GM23338 (cell line): Measurements from ENCODE around the gene KCNN2. TPM values are rescaled to one million over a fixed set of nuclear protein-coding genes. Genes with fewer than 3 reads are reported as not detected.

Experiments used
- ATAC-seq: fragments of 200-7000 bp; cut with Tn5 transposase; 3 replicates; pipeline ENCODE4 v1.9.1; 2020
- DNase-seq: peaks from one replicate; pipeline ENCODE4 v3.0.0-alpha.2; 2015; ENCODE audit warnings: low spot score
- H2AFZ ChIP-seq: fragments of 200-600 bp; sonication (generic); 2 replicates; pipeline ENCODE4 v1.8.0; 2016; ENCODE audit warnings: antibody characterized with exemption, mild to moderate bottlenecking, moderate library complexity
- H3F3A ChIP-seq: fragments of 200-600 bp; sonication (generic); replicated peaks from 2 replicates; pipeline ENCODE4 v1.8.0; 2017; ENCODE audit warnings: antibody characterized with exemption, mixed run types, low read depth
- H3K27ac ChIP-seq: fragments of 200-600 bp; sonication (generic); 2 replicates; pipeline ENCODE4 v1.6.1; 2016; ENCODE audit warnings: low read depth
- H3K27me3 ChIP-seq: fragments of 200-600 bp; sonication (generic); 2 replicates; pipeline ENCODE4 v1.8.0; 2016; ENCODE audit warnings: mild to moderate bottlenecking, mixed run types, moderate library complexity; ENCODE audit not compliant: insufficient read depth
- H3K36me3 ChIP-seq: fragments of 200-600 bp; sonication (generic); 2 replicates; pipeline ENCODE4 v1.8.0; 2016; ENCODE audit warnings: mild to moderate bottlenecking; ENCODE audit not compliant: insufficient read depth
- H3K4me1 ChIP-seq: fragments of 200-600 bp; sonication (generic); 2 replicates; pipeline ENCODE4 v1.8.0; 2016; ENCODE audit warnings: mild to moderate bottlenecking, moderate library complexity; ENCODE audit not compliant: insufficient read depth
- H3K4me2 ChIP-seq: fragments of 200-600 bp; sonication (generic); 2 replicates; pipeline ENCODE4 v1.7.1; 2017; ENCODE audit warnings: mixed run types
- H3K4me3 ChIP-seq: fragments of 200-600 bp; sonication (generic); 2 replicates; pipeline ENCODE4 v1.6.1; 2016; ENCODE audit warnings: mixed run types
- H3K79me2 ChIP-seq: fragments of 200-600 bp; sonication (generic); replicated peaks from 2 replicates; pipeline ENCODE4 v1.8.0; 2017; ENCODE audit warnings: mild to moderate bottlenecking; ENCODE audit not compliant: insufficient read depth
- H3K9me2 ChIP-seq: fragments of 200-600 bp; sonication (generic); 2 replicates; pipeline ENCODE4 v1.8.0; 2017; ENCODE audit not compliant: insufficient read depth
- H4K20me1 ChIP-seq: fragments of 200-600 bp; sonication (generic); replicated peaks from 2 replicates; pipeline ENCODE4 v1.8.0; 2017; ENCODE audit warnings: mild to moderate bottlenecking; ENCODE audit not compliant: insufficient read depth
- H3K27ac Mint-ChIP-seq: 2 replicates; pipeline ENCODE4 v1.8.0; 2020; ENCODE audit warnings: inconsistent platforms, mild to moderate bottlenecking, moderate library complexity, mixed read lengths
- H3K27me3 Mint-ChIP-seq: 3 replicates; pipeline ENCODE4 v1.8.0; 2022; ENCODE audit warnings: low read depth, mild to moderate bottlenecking, moderate library complexity, mixed read lengths, inconsistent platforms; ENCODE audit not compliant: insufficient read depth, poor library complexity
- H3K36me3 Mint-ChIP-seq: 3 replicates; pipeline ENCODE4 v1.8.0; 2021; ENCODE audit warnings: low read depth, mild to moderate bottlenecking, inconsistent platforms, moderate library complexity, mixed read lengths
- H3K4me1 Mint-ChIP-seq: 3 replicates; pipeline ENCODE4 v1.8.0; 2020; ENCODE audit warnings: mild to moderate bottlenecking, inconsistent platforms, mixed read lengths
- H3K4me3 Mint-ChIP-seq: 3 replicates; pipeline ENCODE4 v1.8.0; 2021; ENCODE audit warnings: moderate library complexity, mild to moderate bottlenecking, inconsistent platforms, mixed read lengths
- H3K9me3 Mint-ChIP-seq: 3 replicates; pipeline ENCODE4 v1.8.0; 2020; ENCODE audit warnings: moderate library complexity, mild to moderate bottlenecking, inconsistent platforms, mixed read lengths
- ETS1 ChIP-seq: IDR thresholded peaks from 2 replicates; pipeline ENCODE4 v1.6.1; 2016; ENCODE audit warnings: antibody characterized with exemption
- EZH2 ChIP-seq: fragments of 200-600 bp; sonication (generic); IDR thresholded peaks from one replicate; pipeline ENCODE4 v1.8.0; 2017; ENCODE audit warnings: antibody characterized with exemption, mild to moderate bottlenecking, low read depth; ENCODE audit not compliant: unreplicated experiment
- EZH2phosphoT487 ChIP-seq: fragments of 200-600 bp; sonication (generic); IDR thresholded peaks from one replicate; pipeline ENCODE4 v1.8.1; 2018; ENCODE audit warnings: antibody characterized with exemption; ENCODE audit not compliant: unreplicated experiment
- JUNB ChIP-seq: IDR thresholded peaks from one replicate; pipeline ENCODE4 v1.6.1; 2016; ENCODE audit warnings: antibody characterized with exemption; ENCODE audit not compliant: unreplicated experiment
- POLR2AphosphoS5 ChIP-seq: IDR thresholded peaks from 2 replicates; pipeline ENCODE4 v1.6.1; 2016; ENCODE audit warnings: antibody characterized with exemption, low read depth
- ZNF114 ChIP-seq: fragments of 250-450 bp; sonication (Bioruptor Pico); IDR thresholded peaks from 2 replicates; pipeline ENCODE4 v1.5.0; 2020; ENCODE audit warnings: mild to moderate bottlenecking, moderate library complexity
- ZNF331 ChIP-seq: fragments of 250-450 bp; sonication (Bioruptor Pico); IDR thresholded peaks from 2 replicates; pipeline ENCODE4 v1.5.0; 2020; ENCODE audit warnings: low read depth, mild to moderate bottlenecking, moderate library complexity
- polyA plus RNA-seq: library from polyadenylated mRNA; unstranded; fragments of >200 nt; fragmentation: Nextera tagmentation; extraction: Ambion mirVana; gene quantifications from 2 replicates; pipeline ENCODE4 v1.2.1, GENCODE V29; 2016
- total RNA-seq: library from RNA; depleted of rRNA; stranded (reverse); fragments of >200 nt; shearing (Covaris generic); gene quantifications from 2 replicates; pipeline ENCODE4 v1.2.3, GENCODE V29; 2014
- TF ChIP-seq, protein P1 (sequence below), 2 experiments: fragments of 200-600 bp in 1 of 2; sonication (generic) in 1 of 2; conservative IDR thresholded peaks; 2 replicates each; pipeline versions ENCODE4 v1.5.1 to v1.6.1; 2016 to 2017; ENCODE audit warnings: antibody characterized with exemption in 2 of 2, low read depth in 2 of 2, mild to moderate bottlenecking in 2 of 2, moderate library complexity in 1 of 2
- TF ChIP-seq, protein P2 (sequence below): fragments of 250-450 bp; sonication (Bioruptor Pico); IDR thresholded peaks from 2 replicates; pipeline ENCODE4 v1.5.0; 2020; ENCODE audit warnings: mild to moderate bottlenecking, moderate library complexity

Gene KCNN2
- total and polyA plus RNA-seq, 2 experiments from 2014 or later = 14.7 to 15.9 TPM

DNA sequence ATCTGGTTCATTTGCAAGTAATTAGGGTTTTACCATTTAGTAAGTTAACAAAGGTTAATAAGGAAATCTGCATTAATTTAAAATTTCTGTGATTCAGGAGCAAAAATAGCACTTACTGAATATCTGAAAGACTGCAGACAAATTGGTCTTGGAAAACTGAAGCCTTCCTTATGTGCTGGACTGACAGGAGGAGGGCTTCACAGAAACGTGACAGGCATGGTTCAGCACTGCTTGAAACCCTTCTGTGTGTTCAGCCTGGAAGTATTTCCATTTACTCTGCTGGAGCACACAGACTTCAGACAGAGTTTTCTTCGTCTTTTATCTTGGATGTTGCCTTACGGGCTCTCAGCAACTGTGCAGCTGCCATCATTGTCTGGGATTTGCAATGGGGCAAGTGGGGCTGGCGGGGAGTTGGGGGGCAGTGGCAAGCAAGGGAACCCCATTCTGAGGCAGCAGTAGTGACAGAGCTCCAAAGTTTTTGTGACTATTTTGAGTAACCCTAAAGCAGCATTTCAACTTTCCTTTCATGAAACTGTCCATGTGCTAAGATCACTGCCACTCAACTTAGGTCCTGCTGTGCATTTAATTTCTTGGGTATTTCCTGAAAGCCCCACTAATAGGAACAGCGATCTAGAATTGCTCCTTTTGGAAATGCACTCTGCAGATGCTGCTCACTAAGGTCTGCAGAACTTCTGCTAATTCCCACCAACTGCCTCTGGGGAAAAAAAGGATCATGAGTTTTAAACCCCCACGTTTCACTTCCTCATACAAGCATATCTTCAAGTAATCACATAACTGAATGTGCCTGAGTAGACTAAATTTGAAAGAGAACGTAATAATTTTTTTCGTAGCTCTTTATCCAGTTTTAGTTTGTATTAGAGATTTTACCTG lies 56.6 kb downstream of the KCNN2 start:
- no peaks in the 10 kb centered on the region for H3F3A ChIP-seq
- Mint-ChIP-seq H3K27me3 (no peaks in the 10 kb centered on the region), H3K36me3 (no peaks in the 10 kb centered on the region), H3K27ac (no peak overlapping the region; the same call in 1 of the 2 replicates), H3K4me3 (no peak overlapping the region), H3K9me3 (no peaks in the 10 kb centered on the region), H3K4me1 (peaks cover 33% of the 10 kb centered on the region; the same call in 2 of the 3 replicates)
- H4K20me1 ChIP-seq = no peaks in the 10 kb centered on the region; the same call in 1 of the 2 replicates
- no peak overlapping the region for H3K4me2 ChIP-seq
- H3K9me2 ChIP-seq = no peaks in the 10 kb centered on the region
- TF ChIP-seq, protein P1, sequence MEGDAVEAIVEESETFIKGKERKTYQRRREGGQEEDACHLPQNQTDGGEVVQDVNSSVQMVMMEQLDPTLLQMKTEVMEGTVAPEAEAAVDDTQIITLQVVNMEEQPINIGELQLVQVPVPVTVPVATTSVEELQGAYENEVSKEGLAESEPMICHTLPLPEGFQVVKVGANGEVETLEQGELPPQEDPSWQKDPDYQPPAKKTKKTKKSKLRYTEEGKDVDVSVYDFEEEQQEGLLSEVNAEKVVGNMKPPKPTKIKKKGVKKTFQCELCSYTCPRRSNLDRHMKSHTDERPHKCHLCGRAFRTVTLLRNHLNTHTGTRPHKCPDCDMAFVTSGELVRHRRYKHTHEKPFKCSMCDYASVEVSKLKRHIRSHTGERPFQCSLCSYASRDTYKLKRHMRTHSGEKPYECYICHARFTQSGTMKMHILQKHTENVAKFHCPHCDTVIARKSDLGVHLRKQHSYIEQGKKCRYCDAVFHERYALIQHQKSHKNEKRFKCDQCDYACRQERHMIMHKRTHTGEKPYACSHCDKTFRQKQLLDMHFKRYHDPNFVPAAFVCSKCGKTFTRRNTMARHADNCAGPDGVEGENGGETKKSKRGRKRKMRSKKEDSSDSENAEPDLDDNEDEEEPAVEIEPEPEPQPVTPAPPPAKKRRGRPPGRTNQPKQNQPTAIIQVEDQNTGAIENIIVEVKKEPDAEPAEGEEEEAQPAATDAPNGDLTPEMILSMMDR (conservative IDR thresholded peaks at IDR 0.05; ENCODE audit: low read depth in 2 of 2) = no peak
- no peak for TF ChIP-seq ZNF331 (CRISPR knock-in tag)
- TF ChIP-seq POLR2AphosphoS5 = no peak
- TF ChIP-seq EZH2phosphoT487 = no peak
- TF ChIP-seq ETS1 = no peak
- no peak for TF ChIP-seq EZH2
- TF ChIP-seq JUNB = no peak
- TF ChIP-seq, protein P2, sequence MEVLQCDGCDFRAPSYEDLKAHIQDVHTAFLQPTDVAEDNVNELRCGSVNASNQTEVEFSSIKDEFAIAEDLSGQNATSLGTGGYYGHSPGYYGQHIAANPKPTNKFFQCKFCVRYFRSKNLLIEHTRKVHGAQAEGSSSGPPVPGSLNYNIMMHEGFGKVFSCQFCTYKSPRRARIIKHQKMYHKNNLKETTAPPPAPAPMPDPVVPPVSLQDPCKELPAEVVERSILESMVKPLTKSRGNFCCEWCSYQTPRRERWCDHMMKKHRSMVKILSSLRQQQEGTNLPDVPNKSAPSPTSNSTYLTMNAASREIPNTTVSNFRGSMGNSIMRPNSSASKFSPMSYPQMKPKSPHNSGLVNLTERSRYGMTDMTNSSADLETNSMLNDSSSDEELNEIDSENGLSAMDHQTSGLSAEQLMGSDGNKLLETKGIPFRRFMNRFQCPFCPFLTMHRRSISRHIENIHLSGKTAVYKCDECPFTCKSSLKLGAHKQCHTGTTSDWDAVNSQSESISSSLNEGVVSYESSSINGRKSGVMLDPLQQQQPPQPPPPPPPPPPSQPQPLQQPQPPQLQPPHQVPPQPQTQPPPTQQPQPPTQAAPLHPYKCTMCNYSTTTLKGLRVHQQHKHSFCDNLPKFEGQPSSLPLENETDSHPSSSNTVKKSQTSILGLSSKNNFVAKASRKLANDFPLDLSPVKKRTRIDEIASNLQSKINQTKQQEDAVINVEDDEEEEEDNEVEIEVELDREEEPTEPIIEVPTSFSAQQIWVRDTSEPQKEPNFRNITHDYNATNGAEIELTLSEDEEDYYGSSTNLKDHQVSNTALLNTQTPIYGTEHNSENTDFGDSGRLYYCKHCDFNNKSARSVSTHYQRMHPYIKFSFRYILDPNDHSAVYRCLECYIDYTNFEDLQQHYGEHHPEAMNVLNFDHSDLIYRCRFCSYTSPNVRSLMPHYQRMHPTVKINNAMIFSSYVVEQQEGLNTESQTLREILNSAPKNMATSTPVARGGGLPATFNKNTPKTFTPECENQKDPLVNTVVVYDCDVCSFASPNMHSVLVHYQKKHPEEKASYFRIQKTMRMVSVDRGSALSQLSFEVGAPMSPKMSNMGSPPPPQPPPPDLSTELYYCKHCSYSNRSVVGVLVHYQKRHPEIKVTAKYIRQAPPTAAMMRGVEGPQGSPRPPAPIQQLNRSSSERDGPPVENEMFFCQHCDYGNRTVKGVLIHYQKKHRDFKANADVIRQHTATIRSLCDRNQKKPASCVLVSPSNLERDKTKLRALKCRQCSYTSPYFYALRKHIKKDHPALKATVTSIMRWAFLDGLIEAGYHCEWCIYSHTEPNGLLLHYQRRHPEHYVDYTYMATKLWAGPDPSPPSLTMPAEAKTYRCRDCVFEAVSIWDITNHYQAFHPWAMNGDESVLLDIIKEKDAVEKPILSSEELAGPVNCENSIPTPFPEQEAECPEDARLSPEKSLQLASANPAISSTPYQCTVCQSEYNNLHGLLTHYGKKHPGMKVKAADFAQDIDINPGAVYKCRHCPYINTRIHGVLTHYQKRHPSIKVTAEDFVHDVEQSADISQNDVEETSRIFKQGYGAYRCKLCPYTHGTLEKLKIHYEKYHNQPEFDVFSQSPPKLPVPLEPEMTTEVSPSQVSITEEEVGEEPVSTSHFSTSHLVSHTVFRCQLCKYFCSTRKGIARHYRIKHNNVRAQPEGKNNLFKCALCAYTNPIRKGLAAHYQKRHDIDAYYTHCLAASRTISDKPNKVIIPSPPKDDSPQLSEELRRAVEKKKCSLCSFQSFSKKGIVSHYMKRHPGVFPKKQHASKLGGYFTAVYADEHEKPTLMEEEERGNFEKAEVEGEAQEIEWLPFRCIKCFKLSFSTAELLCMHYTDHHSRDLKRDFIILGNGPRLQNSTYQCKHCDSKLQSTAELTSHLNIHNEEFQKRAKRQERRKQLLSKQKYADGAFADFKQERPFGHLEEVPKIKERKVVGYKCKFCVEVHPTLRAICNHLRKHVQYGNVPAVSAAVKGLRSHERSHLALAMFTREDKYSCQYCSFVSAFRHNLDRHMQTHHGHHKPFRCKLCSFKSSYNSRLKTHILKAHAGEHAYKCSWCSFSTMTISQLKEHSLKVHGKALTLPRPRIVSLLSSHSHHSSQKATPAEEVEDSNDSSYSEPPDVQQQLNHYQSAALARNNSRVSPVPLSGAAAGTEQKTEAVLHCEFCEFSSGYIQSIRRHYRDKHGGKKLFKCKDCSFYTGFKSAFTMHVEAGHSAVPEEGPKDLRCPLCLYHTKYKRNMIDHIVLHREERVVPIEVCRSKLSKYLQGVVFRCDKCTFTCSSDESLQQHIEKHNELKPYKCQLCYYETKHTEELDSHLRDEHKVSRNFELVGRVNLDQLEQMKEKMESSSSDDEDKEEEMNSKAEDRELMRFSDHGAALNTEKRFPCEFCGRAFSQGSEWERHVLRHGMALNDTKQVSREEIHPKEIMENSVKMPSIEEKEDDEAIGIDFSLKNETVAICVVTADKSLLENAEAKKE = no peak
- no peak for TF ChIP-seq ZNF114 (CRISPR knock-in tag)
- H3K4me3 ChIP-seq = no peak overlapping the region
- H3K27ac ChIP-seq = no peak overlapping the region
- H2AFZ ChIP-seq = no peak overlapping the region
- H3K36me3 ChIP-seq = no peaks in the 10 kb centered on the region
- peaks cover 6% of the 10 kb centered on the region for H3K4me1 ChIP-seq
- DNase-seq (no peak), ATAC-seq (peak; percentile 48)
- no peaks in the 10 kb centered on the region for H3K27me3 ChIP-seq
- peaks cover 100% of the 10 kb centered on the region for H3K79me2 ChIP-seq
